Measurements from ENCODE around the gene PUM1.
A peak's percentile ranks its signal among the peaks of the same experiment; 100 is the strongest.

Gene PUM1

DNA sequence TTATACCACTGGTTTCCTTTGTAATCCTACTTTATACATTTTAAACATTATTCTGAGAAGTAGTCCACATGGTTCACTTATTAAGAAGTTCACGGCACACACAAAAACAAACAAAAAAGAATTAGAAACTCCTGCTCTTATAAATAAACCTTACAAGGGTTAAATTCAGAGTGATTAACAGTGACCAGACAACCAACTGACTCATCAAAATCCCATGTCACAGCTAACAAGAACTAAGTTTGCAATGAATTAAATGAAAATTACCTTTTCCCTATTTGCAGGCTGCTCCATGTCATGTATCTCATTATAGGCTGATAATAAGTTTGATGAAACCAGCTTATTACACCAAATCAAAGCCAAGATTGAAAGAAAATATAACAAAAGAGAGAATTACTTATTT lies 77.5 kb downstream of the PUM1 start:
- peaks cover 6 to 7% of the 10 kb centered on the region in 2 experiments for H3K4me1 ChIP-seq (ENCODE audit: control insufficient read depth in 1 of 2, insufficient read depth in 2 of 2, low read length in 2 of 2)
- H4K12ac ChIP-seq (ENCODE audit: low read depth, low read length), result no peak overlapping the region
- no peak overlapping the region for H3K4me2 ChIP-seq (ENCODE audit: low read length)
- H3K79me1 ChIP-seq (ENCODE audit: low read length), result no peaks in the 10 kb centered on the region
- H3K27me3 ChIP-seq (ENCODE audit: insufficient read depth, low read length), result no peaks in the 10 kb centered on the region
- no peak overlapping the region for H3K14ac ChIP-seq (ENCODE audit: low read length)
- no peak overlapping the region for H3K27ac ChIP-seq (ENCODE audit: low read depth, low read length)
- no peaks in the 10 kb centered on the region for H3K9me3 ChIP-seq (ENCODE audit: insufficient read depth, low read depth, low read length)
- H4K8ac ChIP-seq (ENCODE audit: low read depth, low read length), result no peak overlapping the region
- no peak overlapping the region for H3K23ac ChIP-seq (ENCODE audit: low read length)
- no peak overlapping the region for H2BK120ac ChIP-seq (ENCODE audit: insufficient read depth, low read length, poor library complexity)
- peaks cover 7 to 10% of the 10 kb centered on the region in 2 experiments for H3K36me3 ChIP-seq (ENCODE audit: control insufficient read depth in 1 of 2, insufficient read depth in 2 of 2, low read length in 2 of 2)
- no peak overlapping the region for H4K91ac ChIP-seq (ENCODE audit: low read depth, low read length)
- no peak overlapping the region for H2AK5ac ChIP-seq (ENCODE audit: low read length)
- DNase-seq, result no peak
- no peak overlapping the region for H3K9ac ChIP-seq (ENCODE audit: low read length)
- no peak overlapping the region for H3K4ac ChIP-seq (ENCODE audit: low read depth, low read length)
- H3K18ac ChIP-seq (ENCODE audit: low read length), result no peak overlapping the region
- no CpG with 5 or more reads among the region's 1 CpG for WGBS (ENCODE audit: extremely low coverage, insufficient coverage, insufficient read length)
- H2AFZ ChIP-seq (ENCODE audit: insufficient read depth, low read length, poor library complexity), result no peak overlapping the region
- H3K79me2 ChIP-seq (ENCODE audit: control insufficient read depth, insufficient read depth, low read length, poor library complexity), result peaks cover 3% of the 10 kb centered on the region
- H3K4me3 ChIP-seq (ENCODE audit: low read depth, low read length), result no peak overlapping the region
- H2BK12ac ChIP-seq (ENCODE audit: low read length), result no peak overlapping the region
- H2BK5ac ChIP-seq (ENCODE audit: low read depth, low read length, poor library complexity), result no peak overlapping the region

DNA sequence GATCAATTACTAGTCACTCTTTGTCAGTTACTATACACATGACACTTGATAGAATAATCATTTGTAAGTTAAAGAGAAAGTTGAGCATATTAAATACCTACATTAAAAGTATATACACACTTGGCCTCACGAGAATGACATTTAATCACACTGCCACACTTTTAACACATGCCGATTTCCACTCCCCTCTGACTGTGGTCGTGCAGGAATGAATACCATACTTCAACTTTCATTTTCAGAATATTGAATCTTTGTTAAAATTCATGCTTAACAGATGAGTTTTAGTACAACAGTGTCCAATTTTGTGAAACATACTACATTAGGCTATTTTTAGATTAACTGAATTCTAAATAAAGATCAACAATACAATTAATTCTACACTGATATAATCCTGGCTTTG lies 78.8 kb downstream of the PUM1 start:
- Histone ChIP-seq H2BK5ac (ENCODE audit: low read depth, low read length, poor library complexity) (no peak overlapping the region), H3K9ac (ENCODE audit: low read length) (no peak overlapping the region), H3K23ac (ENCODE audit: low read length) (no peak overlapping the region), H3K79me2 (ENCODE audit: control insufficient read depth, insufficient read depth, low read length, poor library complexity) (peaks cover 3% of the 10 kb centered on the region), H2BK12ac (ENCODE audit: low read length) (no peak overlapping the region), H2BK120ac (ENCODE audit: insufficient read depth, low read length, poor library complexity) (no peak overlapping the region), H3K14ac (ENCODE audit: low read length) (no peak overlapping the region), H3K4ac (ENCODE audit: low read depth, low read length) (peak overlapping the region; percentile 52), H3K79me1 (ENCODE audit: low read length) (no peaks in the 10 kb centered on the region), H3K36me3 (ENCODE audit: control insufficient read depth in 1 of 2, insufficient read depth in 2 of 2, low read length in 2 of 2) (peaks cover 2 to 6% of the 10 kb centered on the region in 2 experiments), H2AFZ (ENCODE audit: insufficient read depth, low read length, poor library complexity) (no peak overlapping the region), H3K18ac (ENCODE audit: low read length) (no peak overlapping the region), H4K8ac (ENCODE audit: low read depth, low read length) (no peak overlapping the region), H4K12ac (ENCODE audit: low read depth, low read length) (no peak overlapping the region), H2AK5ac (ENCODE audit: low read length) (no peak overlapping the region), H3K9me3 (ENCODE audit: insufficient read depth, low read depth, low read length) (no peaks in the 10 kb centered on the region), H3K4me3 (ENCODE audit: low read depth, low read length) (no peak overlapping the region), H3K27me3 (ENCODE audit: insufficient read depth, low read length) (no peaks in the 10 kb centered on the region), H3K27ac (ENCODE audit: low read depth, low read length) (no peak overlapping the region), H4K91ac (ENCODE audit: low read depth, low read length) (no peak overlapping the region), H3K4me2 (ENCODE audit: low read length) (no peak overlapping the region), H3K4me1 (ENCODE audit: control insufficient read depth in 1 of 2, insufficient read depth in 2 of 2, low read length in 2 of 2) (peaks cover 0 to 4% of the 10 kb centered on the region in 2 experiments)
- WGBS (ENCODE audit: extremely low coverage, insufficient coverage, insufficient read length), result no CpG with 5 or more reads among the region's 3 CpGs
- DNase-seq, result no peak

DNA sequence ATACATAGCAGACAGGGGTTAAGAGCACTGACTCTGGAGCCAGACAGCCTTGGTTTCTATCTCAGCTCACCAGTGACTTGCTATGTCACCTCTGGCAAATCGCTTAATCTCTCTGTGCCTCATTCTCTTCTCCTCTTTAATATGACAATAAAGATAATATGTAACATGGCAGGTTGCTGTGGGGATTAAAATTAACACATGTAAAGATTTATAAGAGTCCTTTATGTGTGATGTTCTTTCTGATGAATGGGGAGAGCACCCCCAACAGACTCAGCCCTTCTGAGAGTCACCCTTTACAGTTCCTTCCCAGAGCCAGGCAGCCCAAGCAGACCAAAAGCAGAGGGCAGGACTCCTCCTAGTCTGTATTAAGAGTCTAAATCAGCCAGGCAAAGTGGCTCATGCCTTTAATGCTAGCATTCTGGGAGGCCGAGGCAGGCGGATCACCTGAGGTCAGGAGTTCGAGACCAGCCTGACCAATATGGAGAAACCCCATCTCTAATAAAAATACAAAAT lies 80.5 kb downstream of the PUM1 start:
- H3K18ac ChIP-seq (ENCODE audit: low read length), result no peak overlapping the region
- H3K23ac ChIP-seq (ENCODE audit: low read length), result no peak overlapping the region
- peaks cover 5% of the 10 kb centered on the region for H3K79me2 ChIP-seq (ENCODE audit: control insufficient read depth, insufficient read depth, low read length, poor library complexity)
- H3K4me2 ChIP-seq (ENCODE audit: low read length), result no peak overlapping the region
- WGBS (ENCODE audit: extremely low coverage, insufficient coverage, insufficient read length), result no CpG with 5 or more reads among the region's 4 CpGs
- no peak overlapping the region for H3K14ac ChIP-seq (ENCODE audit: low read length)
- H4K8ac ChIP-seq (ENCODE audit: low read depth, low read length), result no peak overlapping the region
- peaks cover 6 to 8% of the 10 kb centered on the region in 2 experiments for H3K36me3 ChIP-seq (ENCODE audit: control insufficient read depth in 1 of 2, insufficient read depth in 2 of 2, low read length in 2 of 2)
- H3K9me3 ChIP-seq (ENCODE audit: insufficient read depth, low read depth, low read length), result no peaks in the 10 kb centered on the region
- no peak overlapping the region for H2BK120ac ChIP-seq (ENCODE audit: insufficient read depth, low read length, poor library complexity)
- H2AFZ ChIP-seq (ENCODE audit: insufficient read depth, low read length, poor library complexity), result no peak overlapping the region
- peak overlapping the region; percentile 3 for H3K4ac ChIP-seq (ENCODE audit: low read depth, low read length)
- no peak overlapping the region for H2BK5ac ChIP-seq (ENCODE audit: low read depth, low read length, poor library complexity)
- H3K4me3 ChIP-seq (ENCODE audit: low read depth, low read length), result no peak overlapping the region
- no peak overlapping the region for H2AK5ac ChIP-seq (ENCODE audit: low read length)
- no peak overlapping the region for H2BK12ac ChIP-seq (ENCODE audit: low read length)
- H4K91ac ChIP-seq (ENCODE audit: low read depth, low read length), result no peak overlapping the region
- peaks cover 0 to 4% of the 10 kb centered on the region in 2 experiments for H3K4me1 ChIP-seq (ENCODE audit: control insufficient read depth in 1 of 2, insufficient read depth in 2 of 2, low read length in 2 of 2)
- DNase-seq, result no peak
- no peak overlapping the region for H3K9ac ChIP-seq (ENCODE audit: low read length)
- no peaks in the 10 kb centered on the region for H3K79me1 ChIP-seq (ENCODE audit: low read length)
- H4K12ac ChIP-seq (ENCODE audit: low read depth, low read length), result no peak overlapping the region
- H3K27me3 ChIP-seq (ENCODE audit: insufficient read depth, low read length), result no peaks in the 10 kb centered on the region
- H3K27ac ChIP-seq (ENCODE audit: low read depth, low read length), result no peak overlapping the region

DNA sequence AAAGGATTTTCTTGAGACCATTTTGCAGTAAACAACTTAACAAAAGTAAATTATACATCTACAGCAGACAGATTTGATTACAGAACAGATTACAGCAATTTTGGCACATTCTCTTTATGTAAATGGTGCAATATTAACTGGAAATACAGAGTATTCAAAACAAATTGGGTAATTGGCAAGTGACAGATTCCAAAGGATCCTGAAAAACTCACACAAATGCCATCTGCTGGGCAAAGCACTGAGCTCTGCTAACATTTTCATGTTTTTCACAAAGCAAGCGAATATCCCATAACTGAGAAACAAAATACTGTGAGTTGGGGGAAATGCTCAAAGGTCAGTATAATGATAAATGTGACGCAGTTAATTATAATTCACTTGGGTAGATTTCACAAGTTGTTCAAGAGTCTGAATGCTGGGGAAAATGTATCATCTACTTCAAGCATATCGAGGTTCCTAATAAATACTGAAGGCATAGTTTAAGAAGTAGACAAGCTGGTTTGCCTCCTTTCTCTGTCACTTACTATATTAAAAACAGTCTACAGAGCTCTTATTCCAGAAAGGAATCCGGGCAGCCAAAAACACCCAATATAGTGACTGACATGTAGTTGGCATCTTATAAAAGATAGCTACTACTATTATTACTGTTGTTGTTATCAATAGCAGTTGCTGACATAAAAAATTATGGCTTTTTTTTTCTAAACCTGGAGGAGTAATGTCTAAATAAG lies 81.2 kb downstream of the PUM1 start:
- H4K91ac ChIP-seq (ENCODE audit: low read depth, low read length), result no peak overlapping the region
- H3K23ac ChIP-seq (ENCODE audit: low read length), result no peak overlapping the region
- no CpG with 5 or more reads among the region's 4 CpGs for WGBS (ENCODE audit: extremely low coverage, insufficient coverage, insufficient read length)

More for the DNA sequence above, 81.2 kb downstream of the PUM1 start:
- Histone ChIP-seq H2AFZ (ENCODE audit: insufficient read depth, low read length, poor library complexity) (no peak overlapping the region), H3K79me2 (ENCODE audit: control insufficient read depth, insufficient read depth, low read length, poor library complexity) (peaks cover 5% of the 10 kb centered on the region), H3K9ac (ENCODE audit: low read length) (no peak overlapping the region), H3K27ac (ENCODE audit: low read depth, low read length) (no peak overlapping the region), H4K12ac (ENCODE audit: low read depth, low read length) (no peak overlapping the region), H3K9me3 (ENCODE audit: insufficient read depth, low read depth, low read length) (no peaks in the 10 kb centered on the region), H3K18ac (ENCODE audit: low read length) (no peak overlapping the region), H3K79me1 (ENCODE audit: low read length) (no peaks in the 10 kb centered on the region), H2BK12ac (ENCODE audit: low read length) (no peak overlapping the region), H3K36me3 (ENCODE audit: control insufficient read depth in 1 of 2, insufficient read depth in 2 of 2, low read length in 2 of 2) (peaks cover 10 to 11% of the 10 kb centered on the region in 2 experiments), H3K4me1 (ENCODE audit: control insufficient read depth in 1 of 2, insufficient read depth in 2 of 2, low read length in 2 of 2) (peaks cover 0 to 4% of the 10 kb centered on the region in 2 experiments), H3K27me3 (ENCODE audit: insufficient read depth, low read length) (no peaks in the 10 kb centered on the region), H3K4ac (ENCODE audit: low read depth, low read length) (no peak overlapping the region), H4K8ac (ENCODE audit: low read depth, low read length) (no peak overlapping the region), H3K4me2 (ENCODE audit: low read length) (no peak overlapping the region), H3K14ac (ENCODE audit: low read length) (no peak overlapping the region), H2BK120ac (ENCODE audit: insufficient read depth, low read length, poor library complexity) (no peak overlapping the region), H2AK5ac (ENCODE audit: low read length) (no peak overlapping the region), H3K4me3 (ENCODE audit: low read depth, low read length) (no peak overlapping the region), H2BK5ac (ENCODE audit: low read depth, low read length, poor library complexity) (no peak overlapping the region)
- peak in 1 of 2 donors; percentile 55 for DNase-seq

All from trophoblast cell (in vitro differentiated cells and primary cell).